H1 (cell line): ENCODE results near the gene PPM1G. TPM values are rescaled to one million over a fixed set of nuclear protein-coding genes. Genes with fewer than 3 reads are reported as not detected.

Source experiments
- CTCF ChIA-PET: fragments of 300-600 bp; sonication (Branson Sonifier 250); formaldehyde crosslinking; loops from one replicate; lab custom pipeline; 2021; ENCODE audit not compliant: partially characterized antibody; lab: Charles Lee
- POLR2A ChIA-PET: fragments of 300-600 bp; sonication (Branson Sonifier 250); formaldehyde crosslinking; loops from one replicate; lab custom pipeline; 2021; ENCODE audit warnings: inconsistent platforms; ENCODE audit not compliant: partially characterized antibody; lab: Charles Lee
- DNase-seq, 2 experiments: peaks; one replicate each; pipeline versions ENCODE4 v3.0.0 to v3.0.0-alpha.2; 2010 to 2022; ENCODE audit warnings: low spot score in 2 of 2, low read depth in 1 of 2, mixed read lengths in 1 of 2
- FAIRE-seq: peaks from 2 replicates; lab custom pipeline; 2011; peaks lifted over from hg19 to GRCh38; lab: Jason Lieb, UNC
- H2AFZ ChIP-seq: 2 replicates; pipeline ENCODE4 v1.8.1; 2012; ENCODE audit warnings: low read length, inconsistent platforms
- H2AK5ac ChIP-seq: 2 replicates; pipeline ENCODE4 v1.6.1; 2013; ENCODE audit warnings: low read depth, low read length
- H2BK120ac ChIP-seq: replicated peaks from 2 replicates; pipeline ENCODE3; 2013; ENCODE audit warnings: low read depth, low read length, inconsistent platforms
- H2BK12ac ChIP-seq: 2 replicates; pipeline ENCODE4 v1.6.1; 2013; ENCODE audit warnings: low read depth, low read length
- H2BK15ac ChIP-seq: 2 replicates; pipeline ENCODE4 v1.6.1; 2013; ENCODE audit warnings: low read length
- H2BK20ac ChIP-seq: 2 replicates; pipeline ENCODE4 v1.6.1; 2013; ENCODE audit warnings: low read length
- H2BK5ac ChIP-seq: 2 replicates; pipeline ENCODE4 v1.6.1; 2013; ENCODE audit warnings: low read depth, low read length
- H3K14ac ChIP-seq: 2 replicates; pipeline ENCODE4 v1.6.1; 2013; ENCODE audit warnings: inconsistent platforms; ENCODE audit not compliant: insufficient read length
- H3K18ac ChIP-seq: 2 replicates; pipeline ENCODE4 v1.6.1; 2013; ENCODE audit warnings: low read length; ENCODE audit errors: extremely low read depth
- H3K23ac ChIP-seq: 2 replicates; pipeline ENCODE4 v1.6.1; 2013; ENCODE audit warnings: inconsistent platforms; ENCODE audit not compliant: insufficient read length
- H3K23me2 ChIP-seq: 2 replicates; pipeline ENCODE4 v1.6.1; 2013; ENCODE audit warnings: low read depth, low read length
- H3K27ac ChIP-seq: 2 replicates; pipeline ENCODE4 v1.6.1; 2011; ENCODE audit warnings: low read depth, low read length, inconsistent platforms
- H3K27me3 ChIP-seq, 4 experiments: replicated peaks in 1 of 4; 1 replicate in 1 of 4; 2 replicates in 3 of 4; pipeline versions ENCODE4 v1.6.1 to v1.8.1; 2011 to 2013; ENCODE audit warnings: low read length in 3 of 4, mild to moderate bottlenecking in 3 of 4, inconsistent platforms in 2 of 4, mixed read lengths in 2 of 4, moderate library complexity in 1 of 4; ENCODE audit not compliant: control insufficient read depth in 3 of 4, insufficient read depth in 3 of 4; ENCODE audit errors: extremely low read depth in 1 of 4
- H3K36me3 ChIP-seq, 4 experiments: 2 replicates each; pipeline versions ENCODE4 v1.6.1 to v1.8.1; 2011 to 2013; ENCODE audit warnings: mild to moderate bottlenecking in 4 of 4, low read length in 3 of 4, moderate library complexity in 2 of 4, control low read depth in 1 of 4, inconsistent platforms in 1 of 4; ENCODE audit not compliant: insufficient read depth in 4 of 4, control insufficient read depth in 2 of 4
- H3K4ac ChIP-seq: replicated peaks from 2 replicates; pipeline ENCODE3; 2013; ENCODE audit warnings: low read length, low read depth, mixed read lengths, inconsistent platforms; ENCODE audit not compliant: insufficient read length
- H3K4me1 ChIP-seq, 4 experiments: replicated peaks in 1 of 4; 1 replicate in 1 of 4; 2 replicates in 3 of 4; pipeline versions ENCODE4 v1.6.1 to v1.8.1; 2011 to 2013; ENCODE audit warnings: low read length in 3 of 4, inconsistent platforms in 2 of 4, mixed read lengths in 1 of 4; ENCODE audit not compliant: insufficient read depth in 4 of 4, control insufficient read depth in 3 of 4
- H3K4me2 ChIP-seq, 2 experiments: 2 replicates each; pipeline versions ENCODE4 v1.6.1 to v1.8.1; 2011 to 2013; ENCODE audit warnings: low read depth in 2 of 2, low read length in 2 of 2, control low read depth in 1 of 2, inconsistent platforms in 1 of 2, mild to moderate bottlenecking in 1 of 2; ENCODE audit not compliant: insufficient read depth in 1 of 2
- H3K4me3 ChIP-seq, 4 experiments: fragments of 200-600, 300-600 bp in 1 of 4; sonication (generic), shearing (Covaris generic), sonication (Bioruptor Twin) in 1 of 4; 2 replicates each; pipeline versions ENCODE4 v1.5.1 to v1.8.1; 2011 to 2016; ENCODE audit warnings: low read length in 4 of 4, low read depth in 3 of 4, control low read depth in 2 of 4, inconsistent platforms in 2 of 4, mild to moderate bottlenecking in 2 of 4, mixed read lengths in 1 of 4, moderate library complexity in 1 of 4; ENCODE audit not compliant: insufficient read depth in 2 of 4; ENCODE audit errors: extremely low read depth in 1 of 4
- H3K56ac ChIP-seq: replicated peaks from 2 replicates; pipeline ENCODE3; 2013; ENCODE audit warnings: low read depth, mild to moderate bottlenecking, mixed read lengths, low read length, inconsistent platforms; ENCODE audit not compliant: insufficient read length
- H3K79me1 ChIP-seq: 2 replicates; pipeline ENCODE4 v1.6.1; 2013; ENCODE audit warnings: low read depth, low read length, control low read depth
- H3K79me2 ChIP-seq, 2 experiments: 2 replicates each; pipeline versions ENCODE4 v1.6.1 to v1.8.1; 2012 to 2013; ENCODE audit warnings: low read length in 2 of 2, mild to moderate bottlenecking in 2 of 2, inconsistent platforms in 1 of 2; ENCODE audit not compliant: insufficient read depth in 2 of 2, control insufficient read depth in 1 of 2
- H3K9ac ChIP-seq, 4 experiments: replicated peaks in 1 of 4; 1 replicate in 1 of 4; 2 replicates in 3 of 4; pipeline versions ENCODE4 v1.6.1 to v1.8.1; 2011 to 2013; ENCODE audit warnings: low read depth in 3 of 4, low read length in 3 of 4, control low read depth in 2 of 4, mild to moderate bottlenecking in 2 of 4, moderate library complexity in 2 of 4, inconsistent platforms in 1 of 4; ENCODE audit errors: extremely low read depth in 1 of 4
- H3K9me3 ChIP-seq, 2 experiments: 2 replicates each; pipeline versions ENCODE4 v1.6.1 to v1.8.1; 2012 to 2013; ENCODE audit warnings: mild to moderate bottlenecking in 2 of 2, moderate library complexity in 2 of 2, control low read depth in 1 of 2, inconsistent platforms in 1 of 2, low read depth in 1 of 2, low read length in 1 of 2, mixed read lengths in 1 of 2; ENCODE audit not compliant: insufficient read depth in 2 of 2
- H4K20me1 ChIP-seq, 2 experiments: replicated peaks in 1 of 2; 2 replicates each; pipeline versions ENCODE3 to v1.8.1; 2011 to 2013; ENCODE audit warnings: inconsistent platforms in 2 of 2, low read length in 2 of 2, mild to moderate bottlenecking in 1 of 2; ENCODE audit not compliant: insufficient read depth in 2 of 2, control insufficient read depth in 1 of 2
- H4K5ac ChIP-seq: 2 replicates; pipeline ENCODE4 v1.6.1; 2013; ENCODE audit warnings: low read length, low read depth, mixed read lengths, inconsistent platforms; ENCODE audit not compliant: insufficient read length
- H4K8ac ChIP-seq: 2 replicates; pipeline ENCODE4 v1.8.0; 2013; ENCODE audit warnings: mild to moderate bottlenecking, moderate library complexity, low read length, inconsistent platforms; ENCODE audit not compliant: insufficient read depth; ENCODE audit errors: extremely low read depth
- H4K91ac ChIP-seq: replicated peaks from 2 replicates; pipeline ENCODE3; 2013; ENCODE audit warnings: low read length, mixed read lengths, inconsistent platforms; ENCODE audit not compliant: insufficient read length
- BACH1 ChIP-seq: IDR thresholded peaks from 2 replicates; pipeline ENCODE4 v1.6.1; 2012; ENCODE audit warnings: low read length, improper control_type of control experiment
- BRCA1 ChIP-seq: IDR thresholded peaks from 2 replicates; pipeline ENCODE4 v1.6.1; 2012; ENCODE audit warnings: low read depth, low read length, improper control_type of control experiment
- E2F6 ChIP-seq: IDR thresholded peaks from 2 replicates; pipeline ENCODE4 v1.6.1; 2012; ENCODE audit warnings: inconsistent platforms
- KDM5A ChIP-seq: fragments of 200-600 bp; IDR thresholded peaks from 2 replicates; pipeline ENCODE4 v1.7.1; 2012; ENCODE audit warnings: mild to moderate bottlenecking, low read length, inconsistent platforms, mixed read lengths
- POLR2A ChIP-seq, 2 experiments: IDR thresholded peaks; 1 replicate in 1 of 2; 2 replicates in 1 of 2; pipeline ENCODE4 v1.6.1; 2011; ENCODE audit warnings: low read depth in 2 of 2, low read length in 2 of 2, mild to moderate bottlenecking in 2 of 2; ENCODE audit errors: control extremely low read depth in 1 of 2
- RBBP5 ChIP-seq: IDR thresholded peaks from 2 replicates; pipeline ENCODE4 v1.7.1; 2012; ENCODE audit warnings: low read depth, mild to moderate bottlenecking, inconsistent platforms, low read length, moderate library complexity, borderline replicate concordance
- RFX5 ChIP-seq: IDR thresholded peaks from 2 replicates; pipeline ENCODE4 v1.6.1; 2011; ENCODE audit warnings: low read depth, low read length, improper control_type of control experiment, borderline replicate concordance
- RNF2 ChIP-seq: fragments of 200-900, 300-1000 bp; sonication (generic); IDR thresholded peaks from 2 replicates; pipeline ENCODE4 v1.7.1; 2016; ENCODE audit warnings: borderline replicate concordance, low read depth, mild to moderate bottlenecking, antibody characterized with exemption, low read length; ENCODE audit not compliant: poor library complexity, severe bottlenecking; ENCODE audit errors: missing control alignments
- SRF ChIP-seq: IDR thresholded peaks from 2 replicates; pipeline ENCODE4 v1.6.1; 2011; ENCODE audit warnings: mild to moderate bottlenecking, low read depth, low read length, moderate library complexity
- TAF1 ChIP-seq: IDR thresholded peaks from 2 replicates; pipeline ENCODE4 v1.6.1; 2011; ENCODE audit warnings: mild to moderate bottlenecking, low read depth, low read length
- WGBS, 2 experiments: shearing (Covaris generic) in 1 of 2; methylation state at CpG; one replicate each; pipeline versions ENCODE4 v1.1.6 to v1.1.7; 2013 to 2015; ENCODE audit warnings: low lambda C conversion rate in 2 of 2, mixed read lengths in 2 of 2, inconsistent platforms in 1 of 2, low coverage in 1 of 2, missing lambda C conversion rate in 1 of 2; ENCODE audit not compliant: insufficient replicate concordance in 2 of 2, insufficient coverage in 1 of 2, insufficient read length in 1 of 2; ENCODE audit errors: extremely low coverage in 1 of 2, missing lambda C conversion rate in 1 of 2; 5-methylcytosine and 5-hydroxymethylcytosine counted together
- polyA plus RNA-seq, 7 experiments: library from polyadenylated mRNA; depleted of rRNA in 3 of 7; stranded (reverse) in 5 of 7; unstranded in 2 of 7; fragments of >200 nt in 5 of 7; fragments of 200-250 nt in 2 of 7; gene quantifications; 1 replicate in 5 of 7; 2 replicates in 1 of 7; 4 replicates in 1 of 7; pipeline versions ENCODE4 v1.2.1 to v1.2.3, GENCODE V29; 2011 to 2013; ENCODE audit warnings: missing spikeins in 2 of 7, mixed read lengths in 2 of 7
- total RNA-seq: library from RNA; stranded (reverse); fragmentation: NEBNext Ultra II Directional; extraction: Animal tissue kit (Norgen Biotek cat#: 25700); gene quantifications from 2 replicates; pipeline ENCODE4 v1.2.1, GENCODE V29; 2021
- TF ChIP-seq, protein P1 (sequence below), 3 experiments: IDR thresholded peaks; 1 replicate in 2 of 3; 2 replicates in 1 of 3; pipeline versions ENCODE4 v1.5.1 to v1.6.1; 2011; ENCODE audit warnings: low read length in 3 of 3, mild to moderate bottlenecking in 3 of 3, inconsistent platforms in 2 of 3, low read depth in 1 of 3, moderate library complexity in 1 of 3; ENCODE audit not compliant: insufficient read depth in 1 of 3; ENCODE audit errors: control extremely low read depth in 1 of 3

The PPM1G gene
- total and polyA plus RNA-seq, 2 of the 8 experiments (the other 6 are each of a cell fraction or from before 2014, with no cell fraction given), result 73.3 to 203 TPM

GRCh38 chr2:27393225-27393624, 16.2 kb downstream of the PPM1G start:
- Histone ChIP-seq H3K27me3 (no peaks in the 10 kb centered on the region), H3K23ac (no peak overlapping the region), H2AFZ (no peak overlapping the region), H3K79me1 (peaks cover 8% of the 10 kb centered on the region; the same call in 1 of the 2 replicates), H3K4me3 (no peak overlapping the region), H3K18ac (no peak overlapping the region), H2AK5ac (no peak overlapping the region), H2BK12ac (no peak overlapping the region), H3K4me2 (no peak overlapping the region), H3K27ac (no peak overlapping the region), H3K9ac (no peak overlapping the region), H2BK120ac (no peak overlapping the region), H3K4ac (no peak overlapping the region), H3K9me3 (no peaks in the 10 kb centered on the region), H4K8ac (no peak overlapping the region), H2BK5ac (no peak overlapping the region), H4K91ac (no peak overlapping the region), H4K20me1 (peaks cover 4 to 9% of the 10 kb centered on the region in 2 experiments), H3K14ac (no peak overlapping the region), H3K4me1 (no peaks in the 10 kb centered on the region), H2BK15ac (no peak overlapping the region), H2BK20ac (no peak overlapping the region), H3K79me2 (peaks cover 8 to 87% of the 10 kb centered on the region in 2 experiments), H3K23me2 (no peaks in the 10 kb centered on the region), H3K56ac (no peak overlapping the region), H3K36me3 (peaks cover 0 to 9% (median 5%) of the 10 kb centered on the region in 4 experiments; a peak in 6 of 8 replicates), H4K5ac (no peak overlapping the region)
- CTCF ChIA-PET, result no interaction called here
- DNase-seq, result no peak
- FAIRE-seq, result no peak
- WGBS, 2 experiments, result 96% methylated on average over 32 of the region's 33 CpGs; no CpG with 5 or more reads in 1 of the 2 experiments
- POLR2A ChIA-PET, result interaction anchor here (0.8 to 2.0 kb wide), 5 partner anchors 10 to 16 kb away, joined by 3 to 6 read pairs (median 4); partner anchors contain the start of genes PPM1G and ZNF513
- TF ChIP-seq RFX5, result no peak
- no peak for TF ChIP-seq RBBP5
- TF ChIP-seq RNF2, result no peak
- TF ChIP-seq POLR2A (IDR thresholded peaks at IDR 0.05; ENCODE audit: control extremely low read depth in 1 of 2, low read depth in 2 of 2, low read length in 2 of 2), result no peak
- no peak for TF ChIP-seq SRF
- no peak for TF ChIP-seq BRCA1
- no peak for TF ChIP-seq BACH1
- TF ChIP-seq, protein P1, sequence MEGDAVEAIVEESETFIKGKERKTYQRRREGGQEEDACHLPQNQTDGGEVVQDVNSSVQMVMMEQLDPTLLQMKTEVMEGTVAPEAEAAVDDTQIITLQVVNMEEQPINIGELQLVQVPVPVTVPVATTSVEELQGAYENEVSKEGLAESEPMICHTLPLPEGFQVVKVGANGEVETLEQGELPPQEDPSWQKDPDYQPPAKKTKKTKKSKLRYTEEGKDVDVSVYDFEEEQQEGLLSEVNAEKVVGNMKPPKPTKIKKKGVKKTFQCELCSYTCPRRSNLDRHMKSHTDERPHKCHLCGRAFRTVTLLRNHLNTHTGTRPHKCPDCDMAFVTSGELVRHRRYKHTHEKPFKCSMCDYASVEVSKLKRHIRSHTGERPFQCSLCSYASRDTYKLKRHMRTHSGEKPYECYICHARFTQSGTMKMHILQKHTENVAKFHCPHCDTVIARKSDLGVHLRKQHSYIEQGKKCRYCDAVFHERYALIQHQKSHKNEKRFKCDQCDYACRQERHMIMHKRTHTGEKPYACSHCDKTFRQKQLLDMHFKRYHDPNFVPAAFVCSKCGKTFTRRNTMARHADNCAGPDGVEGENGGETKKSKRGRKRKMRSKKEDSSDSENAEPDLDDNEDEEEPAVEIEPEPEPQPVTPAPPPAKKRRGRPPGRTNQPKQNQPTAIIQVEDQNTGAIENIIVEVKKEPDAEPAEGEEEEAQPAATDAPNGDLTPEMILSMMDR (IDR thresholded peaks at IDR 0.05; ENCODE audit: control extremely low read depth in 1 of 3, insufficient read depth in 1 of 3, low read depth in 1 of 3, low read length in 3 of 3), result no peak
- TF ChIP-seq TAF1, result no peak
- no peak for TF ChIP-seq E2F6
- TF ChIP-seq KDM5A, result no peak
